Endodermal cell (in vitro differentiated cells): Measurements from ENCODE around the gene ARHGEF28. TPM values are rescaled to one million over a fixed set of nuclear protein-coding genes. Genes with fewer than 3 reads are reported as not detected.

Experiments used
- DNase-seq: peaks from one replicate; pipeline ENCODE4 v3.0.0-alpha.2; 2017
- H3K27ac ChIP-seq: 2 replicates; pipeline ENCODE4 v1.5.1; 2013; ENCODE audit warnings: mild to moderate bottlenecking, low read depth, low read length, moderate library complexity
- H3K27me3 ChIP-seq: 2 replicates; pipeline ENCODE4 v1.6.1; 2013; ENCODE audit warnings: mild to moderate bottlenecking, low read length, moderate library complexity; ENCODE audit not compliant: insufficient read depth, control insufficient read depth, poor library complexity, severe bottlenecking
- H3K36me3 ChIP-seq: 2 replicates; pipeline ENCODE4 v1.7.0; 2013; ENCODE audit warnings: mild to moderate bottlenecking, low read length, moderate library complexity; ENCODE audit not compliant: control insufficient read depth, insufficient read depth
- H3K4me1 ChIP-seq: one replicate; pipeline ENCODE4 v1.7.0; 2013; ENCODE audit warnings: low read length; ENCODE audit not compliant: control insufficient read depth, insufficient read depth
- H3K4me3 ChIP-seq: 2 replicates; pipeline ENCODE4 v1.5.1; 2013; ENCODE audit warnings: mild to moderate bottlenecking, low read length, moderate library complexity
- H3K9ac ChIP-seq: 2 replicates; pipeline ENCODE4 v1.6.1; 2013; ENCODE audit warnings: mild to moderate bottlenecking, low read length, moderate library complexity; ENCODE audit not compliant: poor library complexity, severe bottlenecking; ENCODE audit errors: extremely low read depth
- H3K9me3 ChIP-seq: 2 replicates; pipeline ENCODE4 v1.6.1; 2013; ENCODE audit warnings: mild to moderate bottlenecking, low read length, moderate library complexity; ENCODE audit not compliant: control insufficient read depth
- H3K27ac Mint-ChIP-seq: 2 replicates; pipeline ENCODE4 v1.8.0; 2020; ENCODE audit warnings: mixed read lengths
- H3K27me3 Mint-ChIP-seq: 2 replicates; pipeline ENCODE4 v1.8.0; 2021; ENCODE audit warnings: mild to moderate bottlenecking, mixed read lengths; ENCODE audit not compliant: insufficient read depth
- H3K36me3 Mint-ChIP-seq: 2 replicates; pipeline ENCODE4 v1.8.0; 2020; ENCODE audit warnings: low read depth, mixed read lengths
- H3K4me1 Mint-ChIP-seq: 2 replicates; pipeline ENCODE4 v1.8.0; 2020; ENCODE audit warnings: mixed read lengths
- H3K4me3 Mint-ChIP-seq: 2 replicates; pipeline ENCODE4 v1.8.0; 2020; ENCODE audit warnings: mild to moderate bottlenecking, moderate library complexity, mixed read lengths
- H3K9me3 Mint-ChIP-seq: 2 replicates; pipeline ENCODE4 v1.8.0; 2020; ENCODE audit warnings: mild to moderate bottlenecking, mixed read lengths
- CTCF ChIP-seq: fragments of 200-600 bp; sonication (generic); conservative IDR thresholded peaks from 2 replicates; pipeline ENCODE4 v1.5.0; 2021; ENCODE audit warnings: antibody characterized with exemption, mild to moderate bottlenecking
- WGBS, 2 experiments: methylation state at CpG; one replicate each; pipeline versions ENCODE4 v1.1.5 to v1.1.7; 2013; ENCODE audit warnings: missing lambda C conversion rate in 2 of 2, mixed read lengths in 1 of 2; ENCODE audit not compliant: insufficient coverage in 1 of 2, insufficient read length in 1 of 2; 5-methylcytosine and 5-hydroxymethylcytosine counted together
- total RNA-seq, 2 donors: library from RNA; stranded (reverse); fragmentation: NEBNext Ultra II Directional in 1 of 2; extraction: Animal tissue kit (Norgen Biotek cat#: 25700) in 1 of 2; gene quantifications; 2 replicates in 1 of 2; 3 replicates in 1 of 2; pipeline ENCODE4 v1.2.1, GENCODE V29; 2021

ARHGEF28 gene
- total RNA-seq, 2 donors from 2014 or later = 0.92 to 1.2 TPM

- TF ChIP-seq CTCF = no peak
- H3K4me1 ChIP-seq = no peaks in the 10 kb centered on the region
- no peak overlapping the region for H3K27ac Mint-ChIP-seq
- 94 to 100% methylated on average over 1 to 2 of the region's 2 CpGs for WGBS, 2 experiments
- H3K36me3 ChIP-seq = no peaks in the 10 kb centered on the region
- no peaks in the 10 kb centered on the region for H3K36me3 Mint-ChIP-seq
- H3K9me3 ChIP-seq = no peaks in the 10 kb centered on the region
- no peak overlapping the region for H3K27ac ChIP-seq
- H3K4me3 ChIP-seq = no peak overlapping the region
- no peak for DNase-seq
- no peak overlapping the region for H3K4me3 Mint-ChIP-seq
- peaks cover 17% of the 10 kb centered on the region for H3K4me1 Mint-ChIP-seq
- H3K27me3 ChIP-seq = no peaks in the 10 kb centered on the region
- peaks cover 2% of the 10 kb centered on the region for H3K27me3 Mint-ChIP-seq
- no peak overlapping the region for H3K9ac ChIP-seq
- no peaks in the 10 kb centered on the region for H3K9me3 Mint-ChIP-seq
Measured at GRCh38 chr5:73808911-73809310, 182.9 kb downstream of the ARHGEF28 start.

GRCh38 chr5:73810429-73810828 lies 184.4 kb downstream of the ARHGEF28 start:
- no peaks in the 10 kb centered on the region for H3K36me3 Mint-ChIP-seq
- no peak overlapping the region for H3K27ac Mint-ChIP-seq
- H3K9ac ChIP-seq = no peak overlapping the region
- TF ChIP-seq CTCF = no peak
- DNase-seq = no peak
- no peak overlapping the region for H3K4me3 Mint-ChIP-seq
- H3K9me3 Mint-ChIP-seq = peaks cover under 1% of the 10 kb centered on the region
- H3K9me3 ChIP-seq = no peaks in the 10 kb centered on the region
- H3K4me1 Mint-ChIP-seq = peaks cover 26% of the 10 kb centered on the region
- 92 to 100% methylated on average over 1 to 3 of the region's 3 CpGs for WGBS, 2 experiments
- no peaks in the 10 kb centered on the region for H3K36me3 ChIP-seq
- no peaks in the 10 kb centered on the region for H3K27me3 ChIP-seq
- H3K27ac ChIP-seq = no peak overlapping the region
- no peak overlapping the region for H3K4me3 ChIP-seq
- no peaks in the 10 kb centered on the region for H3K27me3 Mint-ChIP-seq
- no peaks in the 10 kb centered on the region for H3K4me1 ChIP-seq

- no peak for DNase-seq
- no peak for TF ChIP-seq CTCF
- Histone ChIP-seq H3K4me3 (no peak overlapping the region), H3K4me1 (no peaks in the 10 kb centered on the region), H3K9me3 (no peaks in the 10 kb centered on the region), H3K27me3 (no peaks in the 10 kb centered on the region), H3K9ac (no peak overlapping the region), H3K27ac (no peak overlapping the region), H3K36me3 (no peaks in the 10 kb centered on the region)
- Mint-ChIP-seq H3K36me3 (no peaks in the 10 kb centered on the region), H3K4me3 (no peak overlapping the region), H3K27ac (no peak overlapping the region), H3K4me1 (peaks cover 29% of the 10 kb centered on the region), H3K27me3 (no peaks in the 10 kb centered on the region), H3K9me3 (peaks cover 2% of the 10 kb centered on the region)
- WGBS, 2 experiments = 89 to 92% methylated on average over 5 to 6 of the region's 6 CpGs
Measured at GRCh38 chr5:73812457-73812856, 186.5 kb downstream of the ARHGEF28 start.
